NCI-H748 (cell line): ENCODE results near the gene JAZF1.
A peak's percentile ranks its signal among the peaks of the same experiment; 100 is the strongest.
"Not testable (repeated sequence)": the region's sequence is repeated elsewhere in the genome, so short reads cannot be mapped to it uniquely, and the experiment has no call there.

Source experiments
- DNase-seq: peaks from one replicate; lab custom pipeline; 2025; ENCODE audit not compliant: unreplicated experiment; lab: John Stamatoyannopoulos, UW

Gene JAZF1

DNA sequence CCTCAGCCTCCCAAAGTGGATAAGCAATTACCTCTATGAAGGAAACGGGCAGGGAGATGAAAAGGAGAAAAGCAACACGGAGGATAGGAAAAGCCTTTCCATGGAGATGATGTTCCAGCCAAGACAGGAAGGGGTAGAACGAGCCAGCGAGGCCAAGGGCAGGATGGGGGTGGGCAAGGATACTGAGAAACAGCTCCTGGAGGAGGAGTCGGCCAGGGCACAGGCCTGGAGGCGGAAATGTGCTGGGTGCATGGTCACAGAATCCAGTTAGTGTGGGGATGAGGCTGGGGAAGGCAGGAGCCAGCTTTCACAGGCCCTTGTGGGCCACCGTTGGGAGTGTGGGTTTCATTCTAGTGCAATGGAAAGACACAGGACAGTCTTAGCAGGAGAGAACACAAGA lies 162.6 kb downstream of the JAZF1 start:
- no peak for DNase-seq

DNA sequence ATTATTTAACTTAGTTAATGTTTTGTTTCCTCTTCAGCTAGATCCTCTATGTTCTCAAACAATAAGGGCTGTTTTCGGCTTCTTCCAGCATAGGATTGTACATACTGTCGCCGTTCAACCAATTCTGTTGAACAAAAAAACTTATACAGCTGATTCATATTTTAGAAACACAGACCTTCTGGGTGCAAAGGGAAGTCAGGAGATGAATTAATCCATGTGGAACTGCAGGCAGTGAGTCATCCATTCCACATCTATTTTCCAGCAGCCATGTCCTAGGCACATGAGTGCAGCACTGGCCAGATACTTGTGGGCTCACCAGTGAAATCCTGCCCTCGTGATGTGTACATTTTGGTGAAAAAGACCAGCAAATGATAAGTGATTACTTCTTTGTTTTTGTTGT lies 163.2 kb downstream of the JAZF1 start:
- no peak for DNase-seq

DNA sequence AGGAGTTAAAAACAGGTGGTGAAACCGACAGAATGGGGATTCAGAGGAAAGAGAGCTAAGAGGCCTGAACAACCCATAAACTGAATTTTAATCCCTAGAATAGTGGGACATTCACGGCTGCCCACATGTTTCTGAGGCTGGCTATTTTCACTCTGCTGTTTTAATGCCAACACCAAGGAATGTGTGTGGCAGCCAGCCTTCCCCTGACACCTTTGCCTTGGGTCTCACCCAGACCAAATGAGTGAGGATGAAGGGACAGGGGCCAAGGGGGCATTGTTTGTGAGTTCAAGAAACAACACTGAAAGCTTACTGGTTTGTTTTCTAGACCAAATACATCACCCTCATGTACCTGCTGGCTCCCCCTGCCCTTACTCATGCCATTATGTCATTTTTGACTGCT lies 164.3 kb downstream of the JAZF1 start:
- DNase-seq: no peak

DNA sequence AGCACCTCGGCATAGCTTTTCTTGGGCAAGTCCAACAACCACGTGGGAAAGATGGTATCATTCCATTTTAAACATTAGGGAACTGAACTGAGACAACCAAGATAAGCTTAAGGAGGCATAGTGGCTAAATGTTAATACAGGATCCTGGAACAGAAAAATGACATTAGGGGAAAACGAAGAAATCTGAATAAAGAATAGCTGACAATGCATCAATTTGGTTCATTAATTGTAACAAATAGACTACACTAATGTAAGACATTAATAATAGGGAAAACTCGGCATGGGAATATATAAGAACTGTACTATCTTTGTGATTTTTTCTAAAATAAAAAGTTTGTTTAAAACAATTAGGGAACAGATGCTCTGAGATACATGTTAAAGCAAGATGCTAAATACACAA lies 165.4 kb downstream of the JAZF1 start:
- DNase-seq: no peak

DNA sequence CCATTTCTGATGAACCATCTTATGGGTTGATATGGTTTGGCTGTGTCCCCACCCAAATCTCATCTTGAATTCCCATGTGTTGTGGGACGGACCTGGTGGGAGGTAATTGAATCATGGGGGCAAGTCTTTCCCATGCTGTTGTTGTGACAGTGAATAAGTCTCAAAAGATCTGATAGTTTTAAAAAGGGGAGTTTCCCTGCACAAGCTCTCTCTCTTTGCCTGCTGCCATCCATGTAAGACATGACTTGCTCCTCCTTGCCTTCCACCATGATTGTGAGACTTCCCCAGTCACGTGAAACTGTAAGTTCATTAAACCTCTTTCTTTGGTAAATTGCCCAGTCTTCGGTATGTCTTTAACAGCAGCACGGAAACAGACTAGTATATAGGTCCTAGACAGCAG lies 166.3 kb downstream of the JAZF1 start:
- not testable (repeated sequence) for DNase-seq

DNA sequence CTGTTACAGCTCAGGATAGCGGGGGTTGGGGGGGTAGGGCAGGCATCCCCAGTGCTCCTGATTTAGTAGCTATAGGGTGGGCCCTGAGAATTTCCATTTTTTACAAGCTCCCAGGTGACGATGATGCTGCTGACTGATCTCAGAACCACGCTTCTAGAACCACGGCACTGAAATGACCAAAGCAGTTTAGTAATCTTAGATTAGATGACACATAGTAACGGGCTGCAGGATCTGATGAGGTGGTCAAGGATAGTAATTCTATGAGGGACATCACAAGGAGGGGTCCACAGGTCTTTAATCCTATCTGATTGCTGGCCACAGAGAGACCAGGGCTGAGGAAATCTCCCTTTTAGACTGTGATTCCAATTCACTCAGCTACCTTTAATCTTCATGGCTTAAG lies 167.2 kb downstream of the JAZF1 start:
- no peak for DNase-seq

DNA sequence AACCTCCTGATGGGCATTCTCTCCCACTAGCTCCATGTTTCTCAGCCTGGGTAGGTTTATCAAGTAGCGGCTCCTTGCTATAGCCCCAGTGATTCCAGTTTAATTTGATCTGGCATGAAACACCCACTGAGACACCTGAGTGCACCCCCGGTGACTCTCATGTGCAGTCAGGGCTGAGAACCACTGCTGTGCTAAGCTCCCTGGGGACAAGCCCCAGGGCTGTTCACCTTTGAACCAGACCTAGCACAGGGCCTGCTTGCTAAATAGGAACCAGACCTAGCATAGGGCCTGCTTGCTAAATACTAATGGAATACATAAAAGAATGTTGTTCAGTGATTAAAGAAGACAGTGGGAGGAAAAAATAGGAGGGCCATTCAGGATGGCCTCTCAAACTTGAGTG lies 167.6 kb downstream of the JAZF1 start:
- DNase-seq: no peak

DNA sequence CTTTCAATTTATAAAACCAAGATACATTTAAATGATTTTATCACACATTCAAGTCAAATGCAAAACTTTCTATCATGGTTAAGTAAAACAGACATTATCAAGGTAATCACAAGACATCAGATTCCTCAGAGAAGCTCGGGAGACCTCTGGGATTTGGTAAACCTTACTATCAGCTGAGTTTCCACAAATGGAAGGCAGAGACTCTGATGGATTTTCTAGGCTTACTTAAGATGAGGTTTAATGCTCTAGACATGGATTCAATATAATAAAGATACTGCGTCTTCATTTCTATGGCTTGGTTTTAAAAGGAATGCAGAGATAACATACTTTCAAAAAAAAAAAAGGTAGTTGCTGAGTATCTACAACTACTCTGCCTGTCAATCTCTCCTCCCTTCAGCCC lies 171.7 kb downstream of the JAZF1 start:
- no peak for DNase-seq

DNA sequence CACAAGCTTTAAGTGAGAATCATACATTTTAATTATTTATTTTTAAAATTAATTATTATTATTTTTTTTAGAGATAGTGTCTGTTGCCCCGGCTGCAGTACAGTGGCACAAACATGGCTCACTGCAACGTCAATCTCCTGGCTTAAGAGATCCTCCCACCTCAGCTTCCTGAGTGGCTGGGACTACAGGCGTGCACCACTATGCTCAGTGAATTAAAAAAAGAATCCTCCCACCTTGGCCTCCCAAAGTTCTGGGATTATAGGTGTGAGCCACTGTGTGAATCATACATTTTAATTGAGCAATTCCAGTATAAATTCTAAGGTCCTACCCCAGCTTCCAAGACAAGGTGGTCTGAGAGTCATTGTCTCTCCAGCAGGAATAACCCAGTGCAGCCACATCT lies 172.4 kb downstream of the JAZF1 start:
- no peak for DNase-seq

DNA sequence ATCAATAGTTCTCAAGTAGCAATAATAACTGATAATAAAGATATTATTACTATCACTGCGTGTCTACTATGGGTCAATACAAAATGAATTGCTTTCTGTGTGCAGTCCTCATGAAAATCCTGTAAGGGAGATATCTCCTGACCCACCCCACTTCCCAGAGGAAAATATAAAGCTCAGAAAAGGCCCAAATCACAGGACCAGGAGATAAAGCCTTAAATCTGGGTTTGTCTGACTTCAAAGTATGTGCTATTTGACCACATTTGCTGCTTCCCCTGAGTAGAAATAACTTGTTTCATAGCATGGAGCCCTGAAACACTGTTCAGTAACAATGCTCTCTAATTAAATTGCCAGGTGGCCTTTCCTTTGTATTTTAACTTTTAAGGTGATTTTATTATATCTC lies 174.1 kb downstream of the JAZF1 start:
- DNase-seq: no peak

DNA sequence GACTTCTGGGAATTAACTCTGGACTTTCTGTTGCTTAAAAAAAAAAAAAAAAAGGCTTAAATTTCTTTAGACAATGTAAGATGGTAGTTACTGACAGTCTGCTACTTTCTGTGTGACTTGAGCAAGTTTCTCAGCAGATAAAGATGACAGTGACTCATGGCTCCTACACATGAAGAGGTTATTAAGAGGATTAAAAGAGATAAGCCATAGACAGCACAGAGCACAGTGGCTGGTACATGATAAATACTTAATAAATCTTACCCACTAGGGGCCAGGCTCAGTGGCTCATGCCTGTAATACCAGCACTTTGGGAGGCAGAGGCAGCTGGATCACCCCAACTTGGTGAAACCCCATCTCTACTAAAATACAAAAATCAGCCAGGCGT lies 174.8 kb downstream of the JAZF1 start:
- DNase-seq: no peak

DNA sequence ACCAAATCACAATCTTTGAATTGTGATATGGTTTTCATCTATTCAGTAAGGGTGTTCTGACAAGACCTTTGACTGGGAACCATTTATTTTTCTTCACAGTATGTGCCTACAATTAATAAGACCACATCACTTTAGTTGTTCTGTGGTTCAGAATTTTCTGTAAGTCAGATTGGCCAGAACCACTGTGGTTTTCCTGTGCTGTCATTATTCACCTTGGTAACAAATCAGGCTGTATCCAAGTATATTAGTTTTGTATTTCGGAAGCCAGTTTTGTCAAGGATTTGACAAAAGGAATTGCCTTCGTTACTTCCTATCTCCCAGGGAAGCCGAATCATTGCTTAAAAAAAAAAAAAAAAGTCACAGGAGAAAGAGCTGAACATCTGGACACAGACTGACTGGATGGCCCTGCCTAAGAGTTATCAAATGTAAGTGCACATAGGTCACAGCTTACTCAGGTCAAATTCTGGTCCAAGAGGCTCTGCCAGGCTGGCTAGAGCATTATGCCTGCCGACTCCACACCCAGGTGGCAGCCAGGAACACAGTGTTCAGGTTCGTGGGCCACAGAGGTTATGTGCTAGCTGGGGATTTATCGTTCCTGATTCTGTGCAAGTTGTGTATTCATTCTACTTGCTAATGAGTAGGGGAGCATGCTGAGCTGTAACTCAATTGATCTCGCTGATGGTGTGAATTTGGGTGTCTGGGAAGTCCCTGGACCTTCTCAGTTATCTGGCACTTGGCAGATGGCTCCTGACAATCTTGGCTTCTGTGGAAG lies 175.3 kb downstream of the JAZF1 start:
- DNase-seq: no peak

DNA sequence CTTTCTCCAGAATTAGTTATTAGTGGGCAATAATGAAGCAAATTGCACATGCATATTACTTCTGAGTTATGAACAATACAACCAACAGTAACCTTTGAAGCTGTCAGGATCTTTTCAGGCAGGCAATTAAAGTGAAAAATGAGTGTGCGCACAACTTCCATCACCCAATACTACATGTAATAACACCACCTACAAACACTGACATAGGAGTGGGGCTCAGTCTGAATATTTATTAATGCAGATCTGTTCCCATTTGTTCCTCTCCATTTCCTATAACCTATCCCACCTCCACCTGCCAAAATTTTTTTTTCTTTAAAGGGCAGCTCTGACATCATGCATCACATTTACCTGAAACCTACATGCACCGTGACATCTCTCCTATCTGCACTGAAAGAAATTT lies 177.2 kb downstream of the JAZF1 start:
- no peak for DNase-seq

DNA sequence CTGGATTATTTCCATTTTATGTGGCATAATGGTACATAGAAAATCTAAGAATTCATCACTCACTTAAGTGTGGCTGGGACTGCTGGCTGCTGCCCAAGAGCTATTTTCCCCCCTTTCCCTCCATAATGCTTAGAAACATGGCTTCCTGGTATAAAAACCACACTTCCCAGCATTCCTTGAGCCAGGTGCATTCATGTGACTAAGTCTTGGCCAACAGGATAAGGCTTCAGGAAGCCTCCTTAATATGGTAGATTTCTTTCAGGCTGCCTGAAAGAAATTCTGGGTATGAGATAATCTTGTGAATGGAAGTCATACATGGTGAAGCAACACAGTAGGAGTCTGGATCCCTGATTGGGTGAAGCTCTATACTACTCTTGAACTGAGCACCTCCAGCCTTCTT lies 178.0 kb downstream of the JAZF1 start:
- DNase-seq: peak; percentile 16

DNA sequence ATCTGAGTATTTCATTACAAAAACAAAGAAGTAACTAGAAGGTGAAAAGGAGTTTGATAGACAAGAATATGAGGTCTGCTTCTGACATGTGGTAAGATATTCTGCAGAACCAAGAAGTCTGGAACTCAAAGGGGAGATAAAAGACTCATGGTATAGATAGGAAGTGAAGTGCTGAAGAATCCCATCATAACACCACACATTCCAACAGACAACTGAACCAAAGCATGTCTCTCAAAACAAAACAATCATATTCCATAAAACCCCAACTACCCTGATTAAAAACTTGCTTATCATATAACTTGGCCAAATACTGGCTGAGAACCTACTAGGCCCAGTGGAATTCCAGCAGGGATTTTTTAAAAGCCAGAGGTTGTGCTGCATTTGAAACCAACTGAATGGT lies 178.7 kb downstream of the JAZF1 start:
- no peak for DNase-seq

DNA sequence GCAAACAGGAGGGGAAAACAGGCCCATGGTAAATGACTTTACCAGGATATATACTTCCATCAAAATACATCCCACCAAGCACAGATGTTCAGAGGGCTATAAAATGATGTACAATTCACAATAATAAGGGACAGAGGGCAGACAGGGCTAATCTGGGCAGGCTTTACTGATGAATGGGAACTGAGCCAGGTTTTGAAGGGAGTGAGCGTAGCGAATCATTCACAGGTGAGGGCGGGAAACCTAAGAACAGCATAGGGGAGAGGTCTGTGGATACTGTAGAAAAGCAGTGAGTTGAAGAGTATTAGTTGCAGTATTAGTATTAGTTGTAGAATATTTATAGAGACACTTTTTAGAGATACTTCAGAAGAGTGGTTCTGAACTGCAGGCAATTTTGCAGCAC lies 180.8 kb downstream of the JAZF1 start:
- DNase-seq: peak; percentile 73

DNA sequence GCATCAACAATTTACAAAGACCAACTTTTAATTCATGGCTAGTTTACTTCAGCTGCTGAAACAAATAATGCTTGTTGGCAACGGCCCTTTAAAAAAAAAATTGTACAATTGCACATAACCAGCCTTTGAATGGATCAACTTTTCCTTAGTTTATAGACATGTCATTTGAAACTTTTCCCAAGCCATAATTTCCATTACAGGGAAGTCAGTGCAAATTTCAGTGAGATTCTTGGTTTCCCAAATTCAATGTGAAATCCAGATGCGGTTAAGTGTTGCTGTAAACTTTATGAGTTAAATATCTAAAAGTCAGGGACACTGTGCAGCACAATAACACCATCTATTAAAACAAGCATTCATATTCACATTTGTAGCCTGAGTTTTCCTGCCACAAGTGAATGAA lies 182.2 kb downstream of the JAZF1 start:
- no peak for DNase-seq

DNA sequence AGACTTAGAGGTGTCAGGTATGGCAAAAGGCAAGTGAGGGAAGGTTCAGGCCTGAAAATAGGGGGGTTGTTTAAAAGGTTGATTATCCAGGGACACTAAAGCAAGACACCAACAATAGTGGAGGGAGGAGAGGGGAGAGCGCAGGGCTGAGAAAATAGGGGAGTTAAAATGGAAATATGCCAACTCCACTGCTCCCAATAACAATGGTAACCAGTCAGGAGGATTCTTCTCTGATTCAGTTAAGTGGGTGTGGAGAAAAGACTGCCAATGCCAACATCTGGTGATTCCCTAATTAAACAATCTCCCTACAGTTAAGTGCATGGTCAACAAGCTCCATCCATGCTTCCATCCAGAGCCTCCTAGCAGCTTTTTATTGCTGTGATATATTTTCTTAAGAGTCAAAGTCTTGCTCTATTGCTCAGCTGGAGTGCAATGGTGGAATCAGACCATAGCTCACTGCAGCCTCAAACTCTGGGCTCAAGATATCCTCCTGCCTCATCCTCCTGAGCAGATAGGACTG lies 183.3 kb downstream of the JAZF1 start:
- DNase-seq: peak; percentile 92

DNA sequence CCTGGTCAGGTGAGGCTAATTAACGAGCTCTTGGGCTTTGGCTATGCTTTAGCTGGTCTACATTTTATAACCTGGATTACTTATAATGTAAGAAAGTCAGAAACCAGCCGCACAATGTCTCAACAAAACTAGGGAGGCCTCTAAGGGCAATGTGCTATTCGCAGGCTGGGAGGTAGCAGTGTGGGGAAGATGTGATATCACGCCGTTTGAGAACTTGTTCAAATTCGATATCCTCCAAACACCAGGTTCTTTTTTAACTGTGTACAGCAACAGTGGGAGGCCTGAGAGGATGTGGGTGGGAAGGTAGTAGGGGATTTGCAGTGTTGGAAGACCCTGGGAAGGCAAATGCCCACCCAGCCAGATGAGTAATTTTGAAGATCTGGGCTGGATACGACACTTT lies 184.5 kb downstream of the JAZF1 start:
- no peak for DNase-seq

DNA sequence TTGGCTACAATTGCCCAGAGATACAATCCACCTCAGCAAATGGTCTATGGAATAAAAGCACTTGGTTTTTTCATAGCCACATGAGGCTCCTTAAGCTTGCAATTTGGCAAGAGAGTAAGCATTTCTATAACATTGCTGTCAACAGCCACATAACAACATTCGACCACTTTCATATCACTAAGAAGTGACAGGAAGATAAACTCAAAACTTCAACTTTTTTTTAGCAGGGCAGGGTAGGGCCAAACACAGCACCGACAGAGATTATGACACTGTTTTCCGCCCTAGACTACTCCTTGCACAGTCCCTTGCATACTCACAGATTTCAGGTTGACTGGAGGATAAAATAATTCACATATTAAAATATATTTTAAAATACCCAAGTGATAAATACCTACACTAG lies 185.4 kb downstream of the JAZF1 start:
- DNase-seq: no peak

DNA sequence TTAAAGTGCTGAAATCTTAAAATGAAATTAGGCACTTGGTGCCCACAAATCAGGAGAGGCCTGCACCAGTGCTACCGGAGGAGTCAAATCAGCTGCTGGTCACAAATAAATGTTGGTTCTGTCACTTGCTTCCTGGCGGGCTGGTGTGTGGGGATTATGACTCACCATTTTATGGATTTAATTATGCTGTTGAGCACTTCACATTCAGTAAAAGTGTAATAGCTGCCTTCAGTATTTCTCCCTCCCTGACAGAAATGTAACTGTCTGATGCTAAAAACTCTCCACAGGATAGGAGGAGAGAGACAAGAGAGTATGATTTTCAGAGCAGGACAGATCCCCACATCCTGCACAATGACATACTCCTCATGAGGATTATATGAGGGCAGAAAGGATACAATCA lies 186.0 kb downstream of the JAZF1 start:
- peak; percentile 80 for DNase-seq

DNA sequence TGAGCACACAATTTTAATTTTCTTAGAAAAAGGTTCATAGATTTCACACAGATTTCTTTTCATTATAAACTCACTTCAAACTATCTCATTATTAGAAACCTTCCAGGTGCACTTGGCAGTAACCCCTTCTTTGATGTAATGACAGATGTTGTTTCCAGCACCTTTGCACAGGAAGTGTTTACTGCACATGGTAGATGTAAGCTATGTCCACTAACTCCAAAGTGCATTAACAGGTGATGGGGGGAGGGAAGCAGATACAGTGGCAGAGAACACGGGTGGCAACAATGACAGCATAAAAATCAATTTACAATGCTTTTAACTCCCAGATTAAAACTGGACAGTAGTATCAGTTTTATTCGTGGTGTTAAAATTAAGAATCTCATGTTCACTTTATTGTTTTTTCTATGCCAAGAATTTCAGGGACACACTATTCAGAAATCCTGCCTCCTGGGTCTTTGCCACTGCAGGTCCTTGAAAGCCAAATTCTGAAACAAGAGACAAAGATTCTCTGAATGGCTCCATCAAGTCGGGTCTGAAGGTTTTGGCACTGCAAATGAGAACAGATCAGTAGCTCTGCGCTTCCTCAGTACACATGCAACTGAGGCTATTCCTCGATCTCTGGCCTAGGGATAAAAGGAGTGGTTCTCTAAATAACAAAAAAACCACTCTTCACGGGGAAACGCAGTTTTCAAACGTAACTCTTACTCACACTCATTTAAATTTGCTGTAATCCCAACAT lies 187.7 kb downstream of the JAZF1 start:
- peak; percentile 69 for DNase-seq

DNA sequence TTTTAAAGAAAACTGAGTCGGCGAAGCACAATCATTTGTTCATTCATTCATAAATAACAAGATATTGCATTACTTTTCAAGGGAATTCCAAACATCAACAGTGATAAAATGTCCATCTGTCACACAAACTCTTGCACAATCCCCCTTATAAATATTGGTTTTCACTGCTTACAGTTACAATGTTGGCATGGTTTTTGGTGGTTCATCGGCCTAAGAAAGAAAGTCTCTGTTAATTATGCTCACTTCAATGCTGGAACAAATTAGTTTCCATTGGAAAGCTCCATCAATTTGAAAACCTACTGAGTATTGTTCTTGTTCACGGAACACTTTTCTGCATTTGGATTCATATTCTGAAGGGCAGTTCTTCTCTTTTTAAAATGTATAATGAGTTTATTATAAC lies 188.5 kb downstream of the JAZF1 start:
- DNase-seq: no peak
